ENCODE measurements around the gene BCL11A.
"Not testable (repeated sequence)": the region's sequence is repeated elsewhere in the genome, so short reads cannot be mapped to it uniquely, and the experiment has no call there.

BCL11A gene

GRCh38 chr2:60417210-60417609, 136.2 kb downstream of the BCL11A start:
- not testable (repeated sequence) for DNase-seq

DNA sequence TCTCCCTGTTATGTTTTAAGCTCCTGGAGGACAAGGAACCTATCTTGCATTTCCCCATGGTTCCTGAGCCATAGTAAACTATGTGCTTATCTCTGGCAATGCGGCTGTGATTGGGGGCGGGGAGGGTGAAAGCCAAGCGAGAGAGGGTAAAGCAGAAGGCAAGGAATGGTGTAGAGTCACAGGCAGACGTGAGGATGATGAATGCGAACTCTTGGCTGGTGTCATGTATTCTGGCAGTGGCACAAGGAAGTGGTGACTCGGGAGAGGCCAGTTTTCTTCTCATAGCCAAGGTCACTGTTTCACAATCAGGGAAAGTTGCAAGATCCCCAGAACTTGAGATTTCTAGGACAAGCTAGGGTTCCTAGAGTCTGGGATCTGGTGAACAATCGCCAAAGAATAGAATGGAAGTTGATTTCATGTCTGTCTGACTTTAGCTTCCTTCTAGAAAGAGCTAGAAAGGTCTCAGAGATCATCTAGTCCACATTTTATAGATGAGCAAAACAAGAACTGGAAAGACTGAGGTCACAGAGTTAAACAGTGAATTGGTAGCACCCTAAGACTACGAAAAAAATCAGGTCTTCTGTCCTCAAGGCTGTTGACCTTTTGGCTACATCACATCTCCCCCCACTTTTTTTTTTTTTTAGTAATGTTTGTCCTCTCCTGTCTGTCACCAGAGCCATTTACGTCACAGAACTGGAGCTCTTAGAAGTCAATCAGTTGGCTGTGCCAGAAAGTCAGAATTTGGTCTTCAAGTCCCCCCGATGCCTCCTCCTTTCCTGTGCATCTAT, 137.0 kb downstream of the BCL11A start:
- DNase-seq: no peak

DNA sequence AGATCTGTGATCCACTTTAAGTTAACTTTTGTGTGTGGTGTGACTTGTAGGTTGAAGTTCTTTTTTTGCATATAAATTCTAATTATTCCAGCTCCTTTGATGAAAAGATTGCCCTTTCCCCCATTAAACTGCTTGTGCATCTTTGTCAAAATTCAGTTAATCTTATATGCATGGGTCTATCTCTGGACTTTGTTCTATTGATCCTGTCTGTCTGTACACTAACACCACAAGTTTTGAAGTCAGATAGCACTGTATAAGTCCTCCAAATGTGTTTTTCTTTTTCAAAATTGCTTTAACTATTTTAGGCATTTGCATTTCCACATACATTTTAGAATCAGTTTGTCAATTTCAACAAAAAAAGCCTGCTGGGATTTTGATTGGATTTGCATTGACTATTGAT, 137.6 kb downstream of the BCL11A start:
- no peak for DNase-seq

GRCh38 chr2:60414495-60415138, 138.8 kb downstream of the BCL11A start:
- no peak for DNase-seq

- DNase-seq: no peak
Measured at GRCh38 chr2:60413814-60414168, 139.7 kb downstream of the BCL11A start.

GRCh38 chr2:60413069-60413813, 140.2 kb downstream of the BCL11A start:
- DNase-seq: no peak

- no peak for DNase-seq
Measured at GRCh38 chr2:60412620-60413019, 140.8 kb downstream of the BCL11A start.

- DNase-seq: no peak
Measured at GRCh38 chr2:60412027-60412426, 141.4 kb downstream of the BCL11A start.

DNA sequence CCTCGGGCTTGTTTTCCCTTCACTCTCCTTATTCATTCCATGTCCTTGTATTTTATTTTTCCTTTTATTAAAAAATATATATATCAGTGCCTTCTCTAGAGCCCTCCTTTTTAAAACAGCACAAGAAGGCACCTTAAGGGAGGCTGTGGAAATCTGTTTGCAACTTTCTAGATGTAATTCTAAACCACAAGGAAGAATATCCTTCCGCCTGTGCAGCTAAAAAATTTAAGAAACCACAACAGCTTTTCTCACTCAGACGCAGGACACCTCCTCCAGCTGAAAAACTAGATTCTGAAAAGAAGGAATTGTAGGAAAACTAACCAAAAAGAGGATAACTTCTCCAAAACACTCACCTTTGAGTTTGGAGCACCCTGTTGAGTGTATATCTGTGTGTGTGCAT, 142.2 kb downstream of the BCL11A start:
- DNase-seq: no peak

- no peak for DNase-seq
Measured at GRCh38 chr2:60410456-60411146, 142.9 kb downstream of the BCL11A start.

GRCh38 chr2:60409531-60409871, 144.0 kb downstream of the BCL11A start:
- DNase-seq: no peak

DNA sequence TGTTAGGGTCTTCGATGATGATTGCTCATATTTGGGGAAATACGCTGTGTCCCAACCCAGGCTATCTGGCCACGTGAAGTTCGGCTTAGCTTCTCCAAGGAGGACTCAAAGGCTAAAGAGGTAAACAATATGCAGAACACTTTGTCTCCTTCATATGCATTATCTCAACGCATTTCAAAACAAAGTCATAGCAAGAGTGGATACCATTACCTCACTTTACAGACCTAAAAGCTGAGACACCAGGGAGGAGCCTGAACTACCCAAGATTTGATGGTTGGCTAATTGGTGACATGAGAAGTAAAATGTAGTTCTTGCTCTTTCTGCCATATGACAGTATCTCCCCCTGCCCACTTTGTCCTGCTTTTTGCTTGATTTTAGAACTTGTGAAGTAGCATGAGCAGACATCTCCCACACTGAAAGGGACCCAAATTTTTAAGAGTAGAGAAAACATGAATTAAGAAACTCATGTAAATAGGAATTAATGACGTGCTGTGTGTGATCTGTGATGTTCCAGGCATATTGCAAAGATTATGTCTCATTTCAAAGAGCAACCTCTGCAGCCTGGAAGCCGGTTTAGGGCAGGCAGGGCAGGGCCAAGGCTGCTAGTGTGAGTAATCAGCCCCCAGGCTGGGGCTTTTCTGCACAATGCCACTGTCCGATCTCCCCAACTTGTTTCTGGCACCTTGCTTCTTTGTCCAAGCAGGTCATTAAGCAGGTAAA, 144.5 kb downstream of the BCL11A start:
- DNase-seq: no peak

- no peak for DNase-seq
Measured at GRCh38 chr2:60408207-60408606, 145.2 kb downstream of the BCL11A start.

DNA sequence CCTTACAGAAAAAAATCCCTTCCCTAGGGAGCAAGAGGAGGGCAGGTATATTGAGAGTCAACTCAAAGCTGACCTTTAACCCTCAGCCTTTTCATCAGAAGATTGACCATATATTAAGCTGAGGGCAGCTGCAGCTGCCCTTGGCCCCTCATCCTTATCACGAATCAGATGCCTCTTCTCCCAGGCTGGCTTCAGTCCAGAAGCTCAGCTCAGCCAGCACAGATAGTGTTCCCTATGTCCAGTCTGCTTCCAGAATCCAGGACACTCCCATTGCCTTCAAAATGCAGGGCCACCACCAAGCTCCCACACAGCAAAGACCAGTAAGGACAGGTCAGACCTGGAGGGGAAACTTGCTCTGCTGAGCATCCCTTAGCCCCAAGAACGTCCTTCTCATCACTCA, 146.1 kb downstream of the BCL11A start:
- DNase-seq: no peak

DNA sequence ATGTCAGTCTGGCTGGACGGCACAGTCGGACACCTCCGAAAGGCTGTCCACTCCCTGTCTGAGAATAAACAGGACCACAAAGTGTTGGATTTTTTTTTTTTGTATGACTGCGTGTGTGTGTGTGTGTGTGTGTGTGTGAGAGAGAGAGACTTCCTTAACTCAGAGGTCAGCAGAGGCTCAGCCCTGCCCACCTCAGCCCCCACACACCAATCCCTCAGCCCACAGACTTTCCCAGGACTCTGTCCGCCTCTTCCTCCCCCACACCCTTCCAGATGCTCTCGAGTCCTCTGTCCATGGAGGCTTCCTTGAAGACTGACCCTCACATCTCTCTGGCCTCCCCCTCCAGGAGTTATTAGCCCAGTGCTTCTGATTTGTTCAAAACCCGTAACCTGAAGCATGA, 147.3 kb downstream of the BCL11A start:
- no peak for DNase-seq

GRCh38 chr2:60405271-60405919, 148.1 kb downstream of the BCL11A start:
- DNase-seq: no peak
